H1 (cell line): Measurements from ENCODE around the gene ZBED4. TPM values are rescaled to one million over a fixed set of nuclear protein-coding genes. Genes with fewer than 3 reads are reported as not detected.

Experiments used
- CTCF ChIA-PET: fragments of 300-600 bp; sonication (Branson Sonifier 250); formaldehyde crosslinking; loops from one replicate; lab custom pipeline; 2021; ENCODE audit not compliant: partially characterized antibody; lab: Charles Lee
- POLR2A ChIA-PET: fragments of 300-600 bp; sonication (Branson Sonifier 250); formaldehyde crosslinking; loops from one replicate; lab custom pipeline; 2021; ENCODE audit warnings: inconsistent platforms; ENCODE audit not compliant: partially characterized antibody; lab: Charles Lee
- DNase-seq, 2 experiments: peaks; one replicate each; pipeline versions ENCODE4 v3.0.0 to v3.0.0-alpha.2; 2010 to 2022; ENCODE audit warnings: low spot score in 2 of 2, low read depth in 1 of 2, mixed read lengths in 1 of 2
- FAIRE-seq: peaks from 2 replicates; lab custom pipeline; 2011; peaks lifted over from hg19 to GRCh38; lab: Jason Lieb, UNC
- H2AFZ ChIP-seq: 2 replicates; pipeline ENCODE4 v1.8.1; 2012; ENCODE audit warnings: low read length, inconsistent platforms
- H2AK5ac ChIP-seq: 2 replicates; pipeline ENCODE4 v1.6.1; 2013; ENCODE audit warnings: low read depth, low read length
- H2BK120ac ChIP-seq: replicated peaks from 2 replicates; pipeline ENCODE3; 2013; ENCODE audit warnings: low read depth, low read length, inconsistent platforms
- H2BK12ac ChIP-seq: 2 replicates; pipeline ENCODE4 v1.6.1; 2013; ENCODE audit warnings: low read depth, low read length
- H2BK15ac ChIP-seq: 2 replicates; pipeline ENCODE4 v1.6.1; 2013; ENCODE audit warnings: low read length
- H2BK20ac ChIP-seq: 2 replicates; pipeline ENCODE4 v1.6.1; 2013; ENCODE audit warnings: low read length
- H2BK5ac ChIP-seq: 2 replicates; pipeline ENCODE4 v1.6.1; 2013; ENCODE audit warnings: low read depth, low read length
- H3K14ac ChIP-seq: 2 replicates; pipeline ENCODE4 v1.6.1; 2013; ENCODE audit warnings: inconsistent platforms; ENCODE audit not compliant: insufficient read length
- H3K18ac ChIP-seq: 2 replicates; pipeline ENCODE4 v1.6.1; 2013; ENCODE audit warnings: low read length; ENCODE audit errors: extremely low read depth
- H3K23ac ChIP-seq: 2 replicates; pipeline ENCODE4 v1.6.1; 2013; ENCODE audit warnings: inconsistent platforms; ENCODE audit not compliant: insufficient read length
- H3K23me2 ChIP-seq: 2 replicates; pipeline ENCODE4 v1.6.1; 2013; ENCODE audit warnings: low read depth, low read length
- H3K27ac ChIP-seq: 2 replicates; pipeline ENCODE4 v1.6.1; 2011; ENCODE audit warnings: low read depth, low read length, inconsistent platforms
- H3K27me3 ChIP-seq, 4 experiments: replicated peaks in 1 of 4; 1 replicate in 1 of 4; 2 replicates in 3 of 4; pipeline versions ENCODE4 v1.6.1 to v1.8.1; 2011 to 2013; ENCODE audit warnings: low read length in 3 of 4, mild to moderate bottlenecking in 3 of 4, inconsistent platforms in 2 of 4, mixed read lengths in 2 of 4, moderate library complexity in 1 of 4; ENCODE audit not compliant: control insufficient read depth in 3 of 4, insufficient read depth in 3 of 4; ENCODE audit errors: extremely low read depth in 1 of 4
- H3K36me3 ChIP-seq, 4 experiments: 2 replicates each; pipeline versions ENCODE4 v1.6.1 to v1.8.1; 2011 to 2013; ENCODE audit warnings: mild to moderate bottlenecking in 4 of 4, low read length in 3 of 4, moderate library complexity in 2 of 4, control low read depth in 1 of 4, inconsistent platforms in 1 of 4; ENCODE audit not compliant: insufficient read depth in 4 of 4, control insufficient read depth in 2 of 4
- H3K4ac ChIP-seq: replicated peaks from 2 replicates; pipeline ENCODE3; 2013; ENCODE audit warnings: low read length, low read depth, mixed read lengths, inconsistent platforms; ENCODE audit not compliant: insufficient read length
- H3K4me1 ChIP-seq, 4 experiments: replicated peaks in 1 of 4; 1 replicate in 1 of 4; 2 replicates in 3 of 4; pipeline versions ENCODE4 v1.6.1 to v1.8.1; 2011 to 2013; ENCODE audit warnings: low read length in 3 of 4, inconsistent platforms in 2 of 4, mixed read lengths in 1 of 4; ENCODE audit not compliant: insufficient read depth in 4 of 4, control insufficient read depth in 3 of 4
- H3K4me2 ChIP-seq, 2 experiments: 2 replicates each; pipeline versions ENCODE4 v1.6.1 to v1.8.1; 2011 to 2013; ENCODE audit warnings: low read depth in 2 of 2, low read length in 2 of 2, control low read depth in 1 of 2, inconsistent platforms in 1 of 2, mild to moderate bottlenecking in 1 of 2; ENCODE audit not compliant: insufficient read depth in 1 of 2
- H3K4me3 ChIP-seq, 4 experiments: fragments of 200-600, 300-600 bp in 1 of 4; sonication (generic), shearing (Covaris generic), sonication (Bioruptor Twin) in 1 of 4; 2 replicates each; pipeline versions ENCODE4 v1.5.1 to v1.8.1; 2011 to 2016; ENCODE audit warnings: low read length in 4 of 4, low read depth in 3 of 4, control low read depth in 2 of 4, inconsistent platforms in 2 of 4, mild to moderate bottlenecking in 2 of 4, mixed read lengths in 1 of 4, moderate library complexity in 1 of 4; ENCODE audit not compliant: insufficient read depth in 2 of 4; ENCODE audit errors: extremely low read depth in 1 of 4
- H3K56ac ChIP-seq: replicated peaks from 2 replicates; pipeline ENCODE3; 2013; ENCODE audit warnings: low read depth, mild to moderate bottlenecking, mixed read lengths, low read length, inconsistent platforms; ENCODE audit not compliant: insufficient read length
- H3K79me1 ChIP-seq: 2 replicates; pipeline ENCODE4 v1.6.1; 2013; ENCODE audit warnings: low read depth, low read length, control low read depth
- H3K79me2 ChIP-seq, 2 experiments: 2 replicates each; pipeline versions ENCODE4 v1.6.1 to v1.8.1; 2012 to 2013; ENCODE audit warnings: low read length in 2 of 2, mild to moderate bottlenecking in 2 of 2, inconsistent platforms in 1 of 2; ENCODE audit not compliant: insufficient read depth in 2 of 2, control insufficient read depth in 1 of 2
- H3K9ac ChIP-seq, 4 experiments: replicated peaks in 1 of 4; 1 replicate in 1 of 4; 2 replicates in 3 of 4; pipeline versions ENCODE4 v1.6.1 to v1.8.1; 2011 to 2013; ENCODE audit warnings: low read depth in 3 of 4, low read length in 3 of 4, control low read depth in 2 of 4, mild to moderate bottlenecking in 2 of 4, moderate library complexity in 2 of 4, inconsistent platforms in 1 of 4; ENCODE audit errors: extremely low read depth in 1 of 4
- H3K9me3 ChIP-seq, 2 experiments: 2 replicates each; pipeline versions ENCODE4 v1.6.1 to v1.8.1; 2012 to 2013; ENCODE audit warnings: mild to moderate bottlenecking in 2 of 2, moderate library complexity in 2 of 2, control low read depth in 1 of 2, inconsistent platforms in 1 of 2, low read depth in 1 of 2, low read length in 1 of 2, mixed read lengths in 1 of 2; ENCODE audit not compliant: insufficient read depth in 2 of 2
- H4K20me1 ChIP-seq, 2 experiments: replicated peaks in 1 of 2; 2 replicates each; pipeline versions ENCODE3 to v1.8.1; 2011 to 2013; ENCODE audit warnings: inconsistent platforms in 2 of 2, low read length in 2 of 2, mild to moderate bottlenecking in 1 of 2; ENCODE audit not compliant: insufficient read depth in 2 of 2, control insufficient read depth in 1 of 2
- H4K5ac ChIP-seq: 2 replicates; pipeline ENCODE4 v1.6.1; 2013; ENCODE audit warnings: low read length, low read depth, mixed read lengths, inconsistent platforms; ENCODE audit not compliant: insufficient read length
- H4K8ac ChIP-seq: 2 replicates; pipeline ENCODE4 v1.8.0; 2013; ENCODE audit warnings: mild to moderate bottlenecking, moderate library complexity, low read length, inconsistent platforms; ENCODE audit not compliant: insufficient read depth; ENCODE audit errors: extremely low read depth
- H4K91ac ChIP-seq: replicated peaks from 2 replicates; pipeline ENCODE3; 2013; ENCODE audit warnings: low read length, mixed read lengths, inconsistent platforms; ENCODE audit not compliant: insufficient read length
- WGBS, 2 experiments: shearing (Covaris generic) in 1 of 2; methylation state at CpG; one replicate each; pipeline versions ENCODE4 v1.1.6 to v1.1.7; 2013 to 2015; ENCODE audit warnings: low lambda C conversion rate in 2 of 2, mixed read lengths in 2 of 2, inconsistent platforms in 1 of 2, low coverage in 1 of 2, missing lambda C conversion rate in 1 of 2; ENCODE audit not compliant: insufficient replicate concordance in 2 of 2, insufficient coverage in 1 of 2, insufficient read length in 1 of 2; ENCODE audit errors: extremely low coverage in 1 of 2, missing lambda C conversion rate in 1 of 2; 5-methylcytosine and 5-hydroxymethylcytosine counted together
- polyA plus RNA-seq, 7 experiments: library from polyadenylated mRNA; depleted of rRNA in 3 of 7; stranded (reverse) in 5 of 7; unstranded in 2 of 7; fragments of >200 nt in 5 of 7; fragments of 200-250 nt in 2 of 7; gene quantifications; 1 replicate in 5 of 7; 2 replicates in 1 of 7; 4 replicates in 1 of 7; pipeline versions ENCODE4 v1.2.1 to v1.2.3, GENCODE V29; 2011 to 2013; ENCODE audit warnings: missing spikeins in 2 of 7, mixed read lengths in 2 of 7
- total RNA-seq: library from RNA; stranded (reverse); fragmentation: NEBNext Ultra II Directional; extraction: Animal tissue kit (Norgen Biotek cat#: 25700); gene quantifications from 2 replicates; pipeline ENCODE4 v1.2.1, GENCODE V29; 2021

The ZBED4 gene
- total and polyA plus RNA-seq, 2 of the 8 experiments (the other 6 are each of a cell fraction or from before 2014, with no cell fraction given) = 11.0 to 28.3 TPM

DNA sequence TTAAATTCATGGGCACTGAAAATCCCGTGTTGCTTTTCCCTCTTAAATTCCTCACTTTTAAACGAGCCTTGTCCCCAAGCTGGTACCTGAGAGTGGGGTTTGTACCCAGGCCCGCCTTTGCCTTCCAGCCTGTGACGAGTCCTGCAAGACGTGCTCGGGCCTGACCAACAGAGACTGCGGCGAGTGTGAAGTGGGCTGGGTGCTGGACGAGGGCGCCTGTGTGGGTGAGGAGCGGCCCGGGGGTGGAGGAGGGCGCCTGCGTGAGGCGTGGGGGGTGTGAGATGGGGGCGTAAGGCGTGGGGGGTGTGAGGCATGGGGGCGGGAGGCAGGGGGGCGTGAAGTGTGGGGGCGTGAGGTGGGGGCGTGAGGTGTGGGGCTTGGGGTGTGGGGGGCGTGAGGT lies 68.8 kb downstream of the ZBED4 start:
- no peak overlapping the region for H3K4me2 ChIP-seq
- no peak overlapping the region for H3K4me3 ChIP-seq
- no peak overlapping the region for H4K91ac ChIP-seq
- no peak overlapping the region for H2AFZ ChIP-seq
- no peaks in the 10 kb centered on the region for H3K79me2 ChIP-seq
- H4K5ac ChIP-seq = no peak overlapping the region
- H3K9me3 ChIP-seq = no peaks in the 10 kb centered on the region
- WGBS, 2 experiments = 88% methylated on average over 10 of the region's 22 CpGs; no CpG with 5 or more reads in 1 of the 2 experiments
- no peak overlapping the region for H3K9ac ChIP-seq
- ChIA-PET CTCF (interaction anchor here (0.6 to 2.0 kb wide), 3 partner anchors 9 to 108 kb away, joined by 3 to 7 read pairs (median 3); no protein-coding TSS in a partner anchor), POLR2A (interaction anchor here (1.4 kb wide), 1 partner anchor 14 kb away, joined by 3 read pairs; no protein-coding TSS in a partner anchor)
- no peak overlapping the region for H2BK15ac ChIP-seq
- H3K36me3 ChIP-seq = peaks cover 0 to 3% (median 2%) of the 10 kb centered on the region in 4 experiments; a peak in 2 of 8 replicates
- DNase-seq = no peak
- no peak overlapping the region for H2BK5ac ChIP-seq
- H2AK5ac ChIP-seq = no peak overlapping the region
- no peak overlapping the region for H2BK12ac ChIP-seq
- H3K56ac ChIP-seq = no peak overlapping the region
- no peak overlapping the region for H3K23ac ChIP-seq
- H3K14ac ChIP-seq = no peak overlapping the region
- no peaks in the 10 kb centered on the region; a peak in 2 of 7 replicates for H3K27me3 ChIP-seq
- no peaks in the 10 kb centered on the region for H3K79me1 ChIP-seq
- H3K4ac ChIP-seq = no peak overlapping the region
- no peak for FAIRE-seq
- peaks cover 9% of the 10 kb centered on the region; the same call in 1 of the 2 replicates for H3K23me2 ChIP-seq
- H2BK20ac ChIP-seq = no peak overlapping the region
- H3K27ac ChIP-seq = no peak overlapping the region
- H3K4me1 ChIP-seq = peaks cover 0 to 5% (median 1%) of the 10 kb centered on the region in 4 experiments; a peak in 5 of 7 replicates
- no peak overlapping the region for H3K18ac ChIP-seq
- no peaks in the 10 kb centered on the region for H4K20me1 ChIP-seq
- H4K8ac ChIP-seq = no peak overlapping the region
- no peak overlapping the region for H2BK120ac ChIP-seq
